ENCODE measurements around the gene MINDY4. TPM values are rescaled to one million over a fixed set of nuclear protein-coding genes. Genes with fewer than 3 reads are reported as not detected.

Gene MINDY4
- polyA plus RNA-seq, 1 donor: 12.2 TPM

- DNase-seq: no peak
These were observed 143.9 kb downstream of the MINDY4 start for GRCh38 chr7:30915005-30915601.

GRCh38 chr7:30915751-30916150 is 144.5 kb downstream of the MINDY4 start:
- no peak for DNase-seq

GRCh38 chr7:30916255-30916654 is 145.0 kb downstream of the MINDY4 start:
- DNase-seq: no peak

- DNase-seq: no peak
These were observed 145.6 kb downstream of the MINDY4 start for GRCh38 chr7:30916767-30917166.

GRCh38 chr7:30917216-30917893 is 146.1 kb downstream of the MINDY4 start:
- DNase-seq: no peak

- DNase-seq: no peak
These were observed 147.5 kb downstream of the MINDY4 start for GRCh38 chr7:30918676-30919075.

GRCh38 chr7:30920021-30920583 is 148.9 kb downstream of the MINDY4 start:
- DNase-seq: no peak

GRCh38 chr7:30920584-30921539 is 149.6 kb downstream of the MINDY4 start:
- DNase-seq: no peak

GRCh38 chr7:30921540-30922401 is 150.6 kb downstream of the MINDY4 start:
- no peak for DNase-seq

- DNase-seq: no peak
These were observed 151.4 kb downstream of the MINDY4 start for GRCh38 chr7:30922596-30922995.

GRCh38 chr7:30923009-30923773 is 152.0 kb downstream of the MINDY4 start:
- DNase-seq: no peak

GRCh38 chr7:30923774-30924413 is 152.7 kb downstream of the MINDY4 start:
- DNase-seq: no peak

- DNase-seq: no peak
These were observed 153.4 kb downstream of the MINDY4 start for GRCh38 chr7:30924624-30925023.

GRCh38 chr7:30925117-30925516 is 153.9 kb downstream of the MINDY4 start:
- DNase-seq: no peak

- DNase-seq: no peak
These were observed 154.7 kb downstream of the MINDY4 start for GRCh38 chr7:30925913-30926312.

GRCh38 chr7:30926313-30926712 is 155.1 kb downstream of the MINDY4 start:
- no peak for DNase-seq

GRCh38 chr7:30927040-30927439 is 155.8 kb downstream of the MINDY4 start:
- no peak for DNase-seq

- DNase-seq: no peak
These were observed 156.3 kb downstream of the MINDY4 start for GRCh38 chr7:30927559-30927958.

GRCh38 chr7:30928254-30928872 is 157.1 kb downstream of the MINDY4 start:
- no peak for DNase-seq

GRCh38 chr7:30929686-30930085 is 158.5 kb downstream of the MINDY4 start:
- DNase-seq: no peak

Data from left kidney (tissue), 2 donors.